ENCODE measurements around the gene CCDC117. TPM values are rescaled to one million over a fixed set of nuclear protein-coding genes. Genes with fewer than 3 reads are reported as not detected.
"Not testable (repeated sequence)": the region's sequence is repeated elsewhere in the genome, so short reads cannot be mapped to it uniquely, and the experiment has no call there.

Gene CCDC117
- total RNA-seq, 1 donor = 28.6 TPM

GRCh38 chr22:28800308-28801041 lies 28.0 kb downstream of the CCDC117 start, which contains the start of gene XBP1:
TSS of gene XBP1 (minus strand) at chr22:28800569.
- Histone ChIP-seq H3K27me3 (ENCODE audit: insufficient read depth, low read length) (no peaks in the 10 kb centered on the region), H3K9me3 (ENCODE audit: low read depth, low read length) (no peaks in the 10 kb centered on the region), H3K4me1 (ENCODE audit: insufficient read depth, low read length) (peaks cover 17% of the 10 kb centered on the region), H3K4me2 (ENCODE audit: insufficient read depth, low read length) (peak within 1 kb of the TSS; percentile 92), H3K4me3 (ENCODE audit: insufficient read depth, low read length) (peak within 1 kb of the TSS; percentile 86), H3K36me3 (ENCODE audit: insufficient read depth, low read length) (peaks cover 32% of the 10 kb centered on the region), H2AFZ (ENCODE audit: low read length) (peak within 1 kb of the TSS; percentile 47), H4K20me1 (ENCODE audit: insufficient read depth, low read length) (peaks cover 31% of the 10 kb centered on the region), H3K27ac (ENCODE audit: low read depth, low read length) (peak within 1 kb of the TSS; percentile 94), H3K79me2 (ENCODE audit: insufficient read depth, low read length) (peaks cover 57% of the 10 kb centered on the region)
- TF ChIP-seq CTCF (IDR thresholded peaks at IDR 0.05; ENCODE audit: extremely low read depth, low read depth, low read length) = no peak
- DNase-seq (ENCODE audit: insufficient read length, low spot score, missing footprints) = peak; percentile 99

GRCh38 chr22:28801845-28802594 lies 29.5 kb downstream of the CCDC117 start:
- DNase-seq (ENCODE audit: insufficient read length, low spot score, missing footprints) = peak; percentile 76
- Histone ChIP-seq H3K36me3 (ENCODE audit: insufficient read depth, low read length) (peaks cover 17% of the 10 kb centered on the region), H3K27me3 (ENCODE audit: insufficient read depth, low read length) (no peaks in the 10 kb centered on the region), H3K4me1 (ENCODE audit: insufficient read depth, low read length) (peaks cover 17% of the 10 kb centered on the region), H3K79me2 (ENCODE audit: insufficient read depth, low read length) (peaks cover 42% of the 10 kb centered on the region), H3K9me3 (ENCODE audit: low read depth, low read length) (no peaks in the 10 kb centered on the region), H3K4me3 (ENCODE audit: insufficient read depth, low read length) (peak overlapping the region; percentile 33), H2AFZ (ENCODE audit: low read length) (peak overlapping the region; percentile 46), H3K4me2 (ENCODE audit: insufficient read depth, low read length) (peak overlapping the region; percentile 74), H4K20me1 (ENCODE audit: insufficient read depth, low read length) (peaks cover 16% of the 10 kb centered on the region), H3K27ac (ENCODE audit: low read depth, low read length) (peak overlapping the region; percentile 17)
- TF ChIP-seq CTCF (IDR thresholded peaks at IDR 0.05; ENCODE audit: extremely low read depth, low read depth, low read length) = no peak

- no peak overlapping the region for H3K4me3 ChIP-seq (ENCODE audit: insufficient read depth, low read length)
- H3K9me3 ChIP-seq (ENCODE audit: low read depth, low read length) = no peaks in the 10 kb centered on the region
- H3K79me2 ChIP-seq (ENCODE audit: insufficient read depth, low read length) = peaks cover 37% of the 10 kb centered on the region
- DNase-seq (ENCODE audit: insufficient read length, low spot score, missing footprints) = no peak
- peaks cover 11% of the 10 kb centered on the region for H4K20me1 ChIP-seq (ENCODE audit: insufficient read depth, low read length)
- no peaks in the 10 kb centered on the region for H3K27me3 ChIP-seq (ENCODE audit: insufficient read depth, low read length)
- no peak for TF ChIP-seq CTCF (IDR thresholded peaks at IDR 0.05; ENCODE audit: extremely low read depth, low read depth, low read length)
- peaks cover 10% of the 10 kb centered on the region for H3K36me3 ChIP-seq (ENCODE audit: insufficient read depth, low read length)
- no peak overlapping the region for H3K27ac ChIP-seq (ENCODE audit: low read depth, low read length)
- H3K4me1 ChIP-seq (ENCODE audit: insufficient read depth, low read length) = peaks cover 17% of the 10 kb centered on the region
- peak overlapping the region; percentile 74 for H3K4me2 ChIP-seq (ENCODE audit: insufficient read depth, low read length)
- H2AFZ ChIP-seq (ENCODE audit: low read length) = no peak overlapping the region
Measured at GRCh38 chr22:28802595-28803123, 30.2 kb downstream of the CCDC117 start.

GRCh38 chr22:28805426-28805825 lies 32.9 kb downstream of the CCDC117 start:
- not testable (repeated sequence) for H3K4me1 ChIP-seq (ENCODE audit: insufficient read depth, low read length); H4K20me1 ChIP-seq (ENCODE audit: insufficient read depth, low read length); DNase-seq (ENCODE audit: insufficient read length, low spot score, missing footprints); H3K4me2 ChIP-seq (ENCODE audit: insufficient read depth, low read length); H3K36me3 ChIP-seq (ENCODE audit: insufficient read depth, low read length); H3K9me3 ChIP-seq (ENCODE audit: low read depth, low read length); H3K4me3 ChIP-seq (ENCODE audit: insufficient read depth, low read length); H3K27me3 ChIP-seq (ENCODE audit: insufficient read depth, low read length); H2AFZ ChIP-seq (ENCODE audit: low read length); H3K27ac ChIP-seq (ENCODE audit: low read depth, low read length)
- H3K79me2 ChIP-seq (ENCODE audit: insufficient read depth, low read length) = peaks cover 13% of the 10 kb centered on the region

All from osteoblast (primary cell).